Activated B cell treated with CpG ODN at 0.5 μM for 24 hours (primary cell): Measurements from ENCODE around the gene CHDH. TPM values are rescaled to one million over a fixed set of nuclear protein-coding genes. Genes with fewer than 3 reads are reported as not detected.

Experiments used
- ATAC-seq: fragments of 200-7000 bp; cut with Tn5 transposase; one replicate; pipeline ENCODE4 v1.10.0; 2021; ENCODE audit warnings: low read depth, mild to moderate bottlenecking, moderate library complexity
- CTCF ChIA-PET: fragments of 350-600 bp; sonication (Branson Sonifier 250); formaldehyde crosslinking; loops from one replicate; lab custom pipeline; 2021; ENCODE audit warnings: antibody characterized with exemption; lab: Charles Lee
- POLR2A ChIA-PET: fragments of 350-600 bp; sonication (Branson Sonifier 250); formaldehyde crosslinking; loops from one replicate; lab custom pipeline; 2021; ENCODE audit warnings: antibody characterized with exemption; lab: Charles Lee
- DNase-seq: peaks from one replicate; pipeline ENCODE4 v3.0.0; 2022
- H3K27ac Mint-ChIP-seq: one replicate; pipeline ENCODE4 v1.8.0; 2020; ENCODE audit warnings: mixed read lengths
- H3K27me3 Mint-ChIP-seq: one replicate; pipeline ENCODE4 v1.8.0; 2021; ENCODE audit warnings: mixed read lengths
- H3K36me3 Mint-ChIP-seq: one replicate; pipeline ENCODE4 v1.8.0; 2021; ENCODE audit warnings: low read depth, mixed read lengths
- H3K4me1 Mint-ChIP-seq: one replicate; pipeline ENCODE4 v1.8.0; 2021; ENCODE audit warnings: mixed read lengths
- H3K4me3 Mint-ChIP-seq: one replicate; pipeline ENCODE4 v1.8.0; 2020; ENCODE audit warnings: mild to moderate bottlenecking, mixed read lengths
- H3K9me3 Mint-ChIP-seq: one replicate; pipeline ENCODE4 v1.8.0; 2020; ENCODE audit warnings: mixed read lengths
- intact Hi-C: fragments of 100-400 bp; cut with micrococcal nuclease; formaldehyde crosslinking; loops from one replicate; pipeline ENCODE4 v1.15.1; 2024
- total RNA-seq: library from RNA; stranded (reverse); gene quantifications from 2 replicates; pipeline ENCODE4 v1.2.3, GENCODE V29; 2022
- TF ChIP-seq, protein P1 (sequence below): fragments of 200-600 bp; IDR thresholded peaks from one replicate; pipeline ENCODE4 v1.8.0; 2022; ENCODE audit warnings: antibody characterized with exemption, mild to moderate bottlenecking

CHDH gene
- total RNA-seq, 1 donor from 2014 or later = 6.0 TPM

GRCh38 chr3:53789459-53789858 lies 56.8 kb downstream of the CHDH start:
- H3K36me3 Mint-ChIP-seq = no peaks in the 10 kb centered on the region
- POLR2A ChIA-PET = no interaction called here
- no peak for DNase-seq
- intact Hi-C loops = no loop called here
- TF ChIP-seq, protein P1, sequence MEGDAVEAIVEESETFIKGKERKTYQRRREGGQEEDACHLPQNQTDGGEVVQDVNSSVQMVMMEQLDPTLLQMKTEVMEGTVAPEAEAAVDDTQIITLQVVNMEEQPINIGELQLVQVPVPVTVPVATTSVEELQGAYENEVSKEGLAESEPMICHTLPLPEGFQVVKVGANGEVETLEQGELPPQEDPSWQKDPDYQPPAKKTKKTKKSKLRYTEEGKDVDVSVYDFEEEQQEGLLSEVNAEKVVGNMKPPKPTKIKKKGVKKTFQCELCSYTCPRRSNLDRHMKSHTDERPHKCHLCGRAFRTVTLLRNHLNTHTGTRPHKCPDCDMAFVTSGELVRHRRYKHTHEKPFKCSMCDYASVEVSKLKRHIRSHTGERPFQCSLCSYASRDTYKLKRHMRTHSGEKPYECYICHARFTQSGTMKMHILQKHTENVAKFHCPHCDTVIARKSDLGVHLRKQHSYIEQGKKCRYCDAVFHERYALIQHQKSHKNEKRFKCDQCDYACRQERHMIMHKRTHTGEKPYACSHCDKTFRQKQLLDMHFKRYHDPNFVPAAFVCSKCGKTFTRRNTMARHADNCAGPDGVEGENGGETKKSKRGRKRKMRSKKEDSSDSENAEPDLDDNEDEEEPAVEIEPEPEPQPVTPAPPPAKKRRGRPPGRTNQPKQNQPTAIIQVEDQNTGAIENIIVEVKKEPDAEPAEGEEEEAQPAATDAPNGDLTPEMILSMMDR = no peak
- no peaks in the 10 kb centered on the region for H3K4me1 Mint-ChIP-seq
- no peak overlapping the region for H3K4me3 Mint-ChIP-seq
- CTCF ChIA-PET = no interaction called here
- ATAC-seq = no peak
- H3K9me3 Mint-ChIP-seq = no peaks in the 10 kb centered on the region
- no peak overlapping the region for H3K27ac Mint-ChIP-seq
- peaks cover 2% of the 10 kb centered on the region for H3K27me3 Mint-ChIP-seq

DNA sequence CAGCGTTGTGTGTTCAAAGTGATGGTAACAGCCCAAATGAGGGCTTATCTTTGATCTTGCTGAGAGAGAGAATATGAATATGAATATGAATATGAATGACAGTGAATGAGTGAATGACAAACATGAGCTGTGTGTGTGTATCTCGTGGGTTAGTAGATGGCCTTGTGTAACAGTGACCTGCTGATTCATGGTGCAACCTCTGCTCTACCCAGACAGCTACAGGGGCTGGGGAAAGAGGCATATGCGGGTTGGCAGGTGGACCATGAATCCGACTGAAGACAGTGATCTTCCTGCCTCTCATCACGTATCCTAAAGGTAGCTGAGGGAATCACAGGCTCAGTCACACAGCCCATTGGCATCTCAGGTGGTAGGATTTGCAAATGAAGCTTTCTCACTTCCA lies 58.2 kb downstream of the CHDH start:
- H3K27me3 Mint-ChIP-seq = peaks cover 2% of the 10 kb centered on the region
- no peak overlapping the region for H3K4me3 Mint-ChIP-seq
- TF ChIP-seq, protein P1 = no peak
- intact Hi-C loops = no loop called here
- no peak for ATAC-seq
- ChIA-PET POLR2A (no interaction called here), CTCF (no interaction called here)
- no peak for DNase-seq
- H3K36me3 Mint-ChIP-seq = no peaks in the 10 kb centered on the region
- no peak overlapping the region for H3K27ac Mint-ChIP-seq
- H3K9me3 Mint-ChIP-seq = no peaks in the 10 kb centered on the region
- H3K4me1 Mint-ChIP-seq = no peaks in the 10 kb centered on the region

- H3K4me1 Mint-ChIP-seq = no peaks in the 10 kb centered on the region
- CTCF ChIA-PET = no interaction called here
Measured at GRCh38 chr3:53787016-53787415, 59.2 kb downstream of the CHDH start.

GRCh38 chr3:53780806-53781205 lies 65.4 kb downstream of the CHDH start:
- no peak for DNase-seq
- no peak for ATAC-seq

More at GRCh38 chr3:53787016-53787415, 59.2 kb downstream of the CHDH start:
- POLR2A ChIA-PET = no interaction called here
- Mint-ChIP-seq H3K27ac (no peak overlapping the region), H3K9me3 (no peaks in the 10 kb centered on the region), H3K27me3 (peaks cover 2% of the 10 kb centered on the region), H3K4me3 (no peak overlapping the region), H3K36me3 (no peaks in the 10 kb centered on the region)
- no peak for DNase-seq
- TF ChIP-seq, protein P1 = no peak
- no peak for ATAC-seq
- intact Hi-C loops = no loop called here

DNA sequence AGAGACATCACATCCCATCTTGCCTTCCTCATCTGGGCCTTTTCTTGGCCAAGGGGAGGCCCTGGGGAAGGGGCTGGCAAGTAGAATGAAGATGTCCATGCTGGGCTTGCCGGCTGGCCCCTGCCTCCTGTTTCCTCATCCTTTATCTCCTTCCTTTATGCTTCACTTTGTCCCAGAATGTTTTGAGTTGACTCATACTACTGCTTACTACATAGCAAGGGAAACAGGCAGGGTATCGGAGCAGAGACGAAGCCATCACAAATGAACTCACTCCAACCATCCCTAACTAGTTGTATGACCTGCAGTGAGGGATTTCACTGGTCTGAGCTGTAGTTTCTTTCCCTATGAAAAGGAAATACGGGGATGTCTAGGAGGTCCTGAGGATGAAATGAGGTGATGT lies 66.0 kb downstream of the CHDH start:
- DNase-seq (no peak), ATAC-seq (no peak)
- Mint-ChIP-seq H3K36me3 (no peaks in the 10 kb centered on the region), H3K27ac (no peak overlapping the region), H3K9me3 (no peaks in the 10 kb centered on the region), H3K27me3 (no peaks in the 10 kb centered on the region), H3K4me3 (no peak overlapping the region), H3K4me1 (peaks cover 1% of the 10 kb centered on the region)
- TF ChIP-seq, protein P1 = no peak
- ChIA-PET CTCF (no interaction called here), POLR2A (no interaction called here)
- intact Hi-C loops = no loop called here

More at GRCh38 chr3:53780806-53781205, 65.4 kb downstream of the CHDH start:
- ChIA-PET POLR2A (no interaction called here), CTCF (no interaction called here)
- no peaks in the 10 kb centered on the region for H3K4me1 Mint-ChIP-seq
- H3K4me3 Mint-ChIP-seq = no peak overlapping the region
- H3K9me3 Mint-ChIP-seq = no peaks in the 10 kb centered on the region
- TF ChIP-seq, protein P1 = no peak
- H3K36me3 Mint-ChIP-seq = no peaks in the 10 kb centered on the region
- no peak overlapping the region for H3K27ac Mint-ChIP-seq
- intact Hi-C loops = no loop called here
- no peaks in the 10 kb centered on the region for H3K27me3 Mint-ChIP-seq
